Neural progenitor cell (in vitro differentiated cells): ENCODE data around the gene APOE.
A peak's percentile ranks its signal among the peaks of the same experiment; 100 is the strongest.

Experiments
- CTCF ChIP-seq: fragments of 200-600 bp; sonication (generic); IDR thresholded peaks from 2 replicates; pipeline ENCODE4 v1.5.1; 2017; ENCODE audit warnings: antibody characterized with exemption, mild to moderate bottlenecking
- EZH2phosphoT487 ChIP-seq: fragments of 200-600 bp; sonication (generic); IDR thresholded peaks from 2 replicates; pipeline ENCODE4 v1.6.1; 2017; ENCODE audit warnings: antibody characterized with exemption

- TF ChIP-seq CTCF (peak; percentile 98), EZH2phosphoT487 (no peak)
Measured at GRCh38 chr19:44903602-44904425, 1.8 kb upstream of the APOE start.
